Measurements from ENCODE around the gene KNTC1.
"Not testable (repeated sequence)": the region's sequence is repeated elsewhere in the genome, so short reads cannot be mapped to it uniquely, and the experiment has no call there.

The KNTC1 gene

GRCh38 chr12:122563361-122563760 lies 36.3 kb downstream of the KNTC1 start:
- DNase-seq: no peak

GRCh38 chr12:122566816-122567215 lies 39.8 kb downstream of the KNTC1 start:
- DNase-seq: not testable (repeated sequence)

- no peak for DNase-seq
Measured at GRCh38 chr12:122569288-122569687, 42.2 kb downstream of the KNTC1 start.

DNA sequence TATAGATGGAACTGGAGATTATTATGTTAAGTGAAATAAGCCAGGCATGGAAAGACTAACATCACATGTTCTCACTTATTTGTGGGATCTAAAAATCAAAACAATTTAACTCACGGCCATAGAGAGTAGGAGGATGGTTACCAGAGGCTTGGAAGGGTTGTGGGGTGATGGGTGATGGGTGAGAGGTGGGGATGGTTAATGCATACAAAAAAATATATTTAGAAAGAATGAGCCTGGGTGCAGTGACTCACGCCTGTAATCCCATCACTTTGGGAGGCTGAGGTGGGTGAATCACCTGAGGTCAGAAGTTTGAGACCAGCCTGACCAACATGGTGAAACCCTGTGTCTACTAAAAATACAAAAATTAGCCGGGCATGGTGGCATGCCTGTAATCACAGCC lies 43.0 kb downstream of the KNTC1 start:
- DNase-seq: not testable (repeated sequence)

- no peak for DNase-seq
Measured at GRCh38 chr12:122571821-122572220, 44.8 kb downstream of the KNTC1 start.

DNA sequence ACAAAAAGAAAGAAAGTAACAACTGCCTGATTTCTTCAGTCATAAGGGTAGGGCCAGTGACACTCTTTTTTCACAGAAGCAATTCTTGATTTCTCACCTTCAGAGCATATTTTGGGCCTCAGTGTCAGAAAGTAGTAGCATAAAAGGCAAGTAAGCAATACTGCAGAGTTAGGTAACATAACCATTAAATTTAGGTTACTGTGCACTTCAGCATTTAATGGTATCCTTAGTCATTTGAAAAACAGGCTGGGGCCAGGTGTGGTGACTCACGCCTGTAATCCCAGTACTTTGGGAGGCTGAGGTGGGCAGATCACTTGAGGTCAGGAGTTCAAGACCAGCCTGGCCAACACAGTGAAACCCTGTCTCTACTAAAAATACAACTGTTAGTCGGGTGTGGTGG lies 56.2 kb downstream of the KNTC1 start:
- DNase-seq: not testable (repeated sequence)

GRCh38 chr12:122584177-122584863 lies 57.3 kb downstream of the KNTC1 start:
- DNase-seq: no peak

GRCh38 chr12:122590990-122591389 lies 63.9 kb downstream of the KNTC1 start:
- DNase-seq: no peak

GRCh38 chr12:122591966-122592365 lies 64.9 kb downstream of the KNTC1 start:
- not testable (repeated sequence) for DNase-seq

DNA sequence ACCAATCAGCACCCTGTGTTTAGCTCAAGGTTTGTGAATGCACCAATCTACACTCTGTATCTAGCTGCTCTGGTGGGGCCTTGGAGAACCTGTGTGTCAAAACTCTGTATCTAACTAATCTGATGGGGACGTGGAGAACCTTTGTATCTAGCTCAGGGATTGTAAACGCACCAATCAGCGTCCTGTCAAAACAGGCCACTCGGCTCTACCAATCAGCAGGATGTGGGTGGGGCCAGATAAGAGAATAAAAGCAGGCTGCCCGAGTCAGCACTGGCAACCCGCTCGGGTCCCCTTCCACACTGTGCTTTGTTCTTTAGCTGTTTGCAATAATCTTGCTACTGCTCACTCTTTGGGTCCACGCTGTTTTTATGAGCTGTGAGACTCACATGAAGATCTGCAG lies 65.5 kb downstream of the KNTC1 start:
- DNase-seq: not testable (repeated sequence)

DNA sequence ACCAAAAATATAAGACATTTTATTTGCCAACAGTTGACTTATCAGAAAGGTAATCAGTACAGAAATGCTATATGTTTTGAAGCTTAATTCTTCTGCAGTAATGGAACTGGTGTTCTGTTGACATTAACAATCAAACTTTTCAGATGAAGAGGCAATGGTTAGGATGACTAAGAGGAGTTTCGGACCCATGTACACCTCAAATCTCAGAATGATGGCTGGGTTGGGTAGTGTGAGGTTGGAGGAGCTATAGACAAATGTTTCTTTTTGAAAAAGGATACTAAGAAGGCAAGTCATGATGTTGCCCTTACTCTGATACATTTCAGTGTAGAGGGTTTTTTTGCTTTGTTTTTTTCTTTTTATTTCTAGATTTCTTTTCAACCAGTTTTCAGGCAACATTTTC lies 66.9 kb downstream of the KNTC1 start:
- no peak for DNase-seq

DNA sequence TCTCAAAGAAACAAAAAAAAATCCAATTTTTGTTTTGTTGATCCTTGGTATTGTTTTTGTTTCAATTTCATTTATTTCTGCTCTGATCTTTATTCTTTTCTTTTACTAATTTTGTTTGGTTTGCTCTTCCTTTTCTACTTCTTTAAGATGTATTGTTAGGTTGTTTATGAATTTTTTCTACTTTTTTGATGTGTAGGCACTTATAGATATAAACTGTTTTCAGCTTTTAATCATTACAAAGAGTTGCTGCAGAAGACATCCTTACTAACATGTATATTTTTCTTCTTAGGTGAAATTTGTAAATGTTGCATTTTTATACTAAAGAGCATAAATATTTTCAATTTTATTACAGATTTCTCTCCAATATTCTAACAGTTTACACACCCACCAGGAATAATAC lies 69.8 kb downstream of the KNTC1 start:
- DNase-seq: no peak

GRCh38 chr12:122602456-122602855 lies 75.4 kb downstream of the KNTC1 start:
- no peak for DNase-seq

DNA sequence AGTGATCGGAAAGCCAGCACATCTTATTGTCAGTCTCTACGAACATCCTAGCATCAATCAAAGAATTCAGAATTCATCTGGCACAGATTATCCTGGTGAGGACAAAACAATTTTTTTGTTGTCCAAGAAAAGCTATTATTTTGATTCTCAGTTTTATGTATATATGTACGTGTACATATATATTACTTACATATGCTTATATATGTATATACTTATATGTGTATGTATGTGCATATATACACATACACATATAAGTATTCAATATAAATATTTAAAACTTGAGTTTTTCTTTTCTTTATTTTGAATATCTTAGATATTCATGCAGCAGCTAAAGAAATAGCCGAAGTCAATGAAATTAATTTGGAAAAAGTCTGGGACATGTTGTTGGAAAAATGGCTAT lies 77.9 kb downstream of the KNTC1 start:
- no peak for DNase-seq

GRCh38 chr12:122609732-122610131 lies 82.7 kb downstream of the KNTC1 start:
- no peak for DNase-seq

DNA sequence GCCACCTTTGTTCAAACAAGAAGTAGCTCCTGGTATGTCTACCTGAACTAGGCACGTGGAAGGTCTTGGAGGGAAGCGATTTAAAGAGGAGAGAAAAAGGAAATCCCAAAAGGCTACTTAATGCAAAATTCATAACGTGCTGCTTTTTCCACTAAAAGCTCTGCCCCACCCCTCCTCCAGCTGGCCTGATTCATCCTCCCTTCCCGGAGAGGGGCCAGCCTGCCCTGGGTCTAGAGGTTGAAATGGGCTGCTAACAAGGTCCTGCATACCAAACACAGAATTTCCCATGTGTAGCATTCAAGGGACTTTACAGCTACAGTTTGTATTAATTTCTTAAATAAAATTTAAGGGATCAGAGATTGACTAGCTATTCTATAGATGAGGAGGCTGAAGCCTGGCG lies 83.2 kb downstream of the KNTC1 start:
- DNase-seq: no peak

DNA sequence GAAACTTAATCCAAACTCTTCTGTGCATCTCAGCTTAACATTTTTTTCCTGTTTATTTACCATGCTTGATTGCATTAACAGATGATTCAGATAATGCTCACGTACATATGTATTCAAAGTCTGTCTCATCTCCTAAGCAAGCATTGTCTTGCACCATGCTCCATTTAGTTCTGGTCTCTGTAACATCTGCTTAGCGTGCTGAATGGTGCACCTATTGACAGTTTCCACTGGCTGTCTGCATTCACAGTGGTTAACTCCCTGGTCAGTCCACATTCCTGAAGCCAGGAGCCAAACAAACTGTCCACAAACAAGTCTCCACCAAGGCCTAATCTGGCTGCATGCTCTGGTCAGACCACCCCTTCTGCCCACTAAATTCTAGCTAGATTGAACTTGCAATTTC lies 83.9 kb downstream of the KNTC1 start:
- no peak for DNase-seq

GRCh38 chr12:122614839-122615238 lies 87.8 kb downstream of the KNTC1 start:
- no peak for DNase-seq

DNA sequence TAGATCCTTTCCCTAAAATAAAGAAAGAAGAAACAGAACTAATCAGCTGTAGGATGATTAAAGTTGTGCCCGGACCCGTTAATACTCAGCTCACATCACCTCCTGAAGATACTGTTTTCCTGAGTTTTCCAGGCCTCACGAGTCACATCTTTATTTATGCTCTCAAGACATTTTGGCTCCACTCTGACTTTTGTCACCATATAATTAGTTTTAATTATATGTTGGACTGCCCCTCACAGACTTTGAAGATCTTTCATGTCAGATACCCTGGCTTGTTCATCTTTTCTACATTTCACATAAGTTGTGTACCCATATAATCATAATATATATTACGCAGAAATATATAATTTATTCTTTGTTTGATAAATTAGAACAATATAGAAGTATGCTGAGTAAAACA lies 88.7 kb downstream of the KNTC1 start:
- no peak for DNase-seq

DNA sequence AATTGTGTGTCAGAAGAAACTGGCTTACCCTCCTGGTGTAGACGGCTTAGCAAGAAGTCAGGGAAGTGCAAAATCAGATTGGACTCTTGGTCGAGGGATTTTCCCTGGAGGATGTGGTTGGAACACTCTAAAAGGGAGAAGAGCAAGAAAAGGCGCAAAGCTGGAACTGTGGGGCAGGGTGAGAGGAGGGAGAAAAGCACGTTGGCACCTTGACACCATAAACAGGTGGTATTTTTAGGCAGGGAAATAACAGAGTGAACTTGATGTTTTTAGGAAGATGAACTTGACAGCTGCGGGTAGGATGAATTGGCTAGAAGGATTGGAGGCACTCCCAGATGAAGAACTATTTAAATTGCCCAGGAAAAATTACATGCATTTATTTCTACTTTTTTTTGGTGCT lies 108.4 kb downstream of the KNTC1 start:
- no peak for DNase-seq

DNA sequence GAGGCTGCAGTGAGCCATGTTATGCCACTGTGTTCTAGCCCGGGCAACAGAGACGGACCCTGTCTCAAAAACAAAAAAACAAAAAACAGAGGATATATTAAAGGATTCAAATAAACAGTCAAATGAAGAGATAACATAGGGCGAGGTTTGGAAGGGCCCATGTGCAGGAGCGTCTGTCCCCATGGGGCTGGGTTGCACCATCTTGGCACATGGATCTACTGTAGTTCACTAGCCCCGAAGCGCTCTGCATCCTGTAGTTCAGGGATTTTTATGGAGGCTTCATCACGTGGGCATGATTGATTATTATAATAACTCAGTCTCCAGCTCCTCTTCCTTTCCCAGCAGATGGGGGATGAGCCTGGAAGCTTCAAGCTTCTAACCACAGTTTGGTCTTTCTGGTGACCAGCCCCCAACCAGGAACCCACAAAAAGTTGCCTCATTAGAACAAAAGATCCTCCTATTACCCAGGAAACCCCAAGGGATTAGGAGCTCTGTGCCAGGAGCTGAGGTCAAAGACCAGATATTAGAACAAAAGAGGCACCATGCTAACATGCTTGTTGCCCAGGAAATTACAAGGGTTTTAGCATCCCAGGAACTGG lies 116.3 kb downstream of the KNTC1 start:
- DNase-seq: no peak

DNA sequence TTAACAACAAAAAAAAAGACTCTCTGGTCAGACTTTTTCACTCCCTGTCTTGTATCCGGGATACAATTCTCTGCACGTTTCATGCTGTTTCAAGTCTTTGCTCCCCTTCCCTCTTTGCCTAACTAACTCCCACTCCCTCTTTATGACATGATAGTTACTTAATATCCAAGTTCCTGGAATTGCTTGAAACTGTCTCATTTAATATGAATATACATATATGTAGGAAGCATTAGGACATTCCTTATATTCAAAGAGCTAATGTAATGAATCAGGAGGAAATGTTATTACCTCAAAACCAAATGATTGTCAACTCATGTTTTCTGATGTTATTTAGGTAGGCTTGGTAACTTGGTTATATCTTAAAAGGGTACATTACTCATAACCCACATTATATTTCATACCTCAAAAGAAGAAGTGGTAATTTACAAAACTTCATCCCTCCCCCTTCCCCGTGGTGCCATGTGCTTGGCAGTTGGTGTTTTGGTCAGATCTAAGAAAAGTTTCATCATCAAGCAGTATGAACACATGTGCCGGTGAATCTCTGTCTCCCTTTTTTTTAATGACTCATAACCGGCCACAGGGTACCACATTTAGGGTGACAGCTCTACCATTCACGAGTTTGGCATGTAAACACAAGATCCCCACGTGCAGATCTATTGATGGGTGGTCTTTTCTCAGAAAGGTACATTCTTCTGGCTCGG lies 119.6 kb downstream of the KNTC1 start:
- peak; percentile 86 for DNase-seq

DNA sequence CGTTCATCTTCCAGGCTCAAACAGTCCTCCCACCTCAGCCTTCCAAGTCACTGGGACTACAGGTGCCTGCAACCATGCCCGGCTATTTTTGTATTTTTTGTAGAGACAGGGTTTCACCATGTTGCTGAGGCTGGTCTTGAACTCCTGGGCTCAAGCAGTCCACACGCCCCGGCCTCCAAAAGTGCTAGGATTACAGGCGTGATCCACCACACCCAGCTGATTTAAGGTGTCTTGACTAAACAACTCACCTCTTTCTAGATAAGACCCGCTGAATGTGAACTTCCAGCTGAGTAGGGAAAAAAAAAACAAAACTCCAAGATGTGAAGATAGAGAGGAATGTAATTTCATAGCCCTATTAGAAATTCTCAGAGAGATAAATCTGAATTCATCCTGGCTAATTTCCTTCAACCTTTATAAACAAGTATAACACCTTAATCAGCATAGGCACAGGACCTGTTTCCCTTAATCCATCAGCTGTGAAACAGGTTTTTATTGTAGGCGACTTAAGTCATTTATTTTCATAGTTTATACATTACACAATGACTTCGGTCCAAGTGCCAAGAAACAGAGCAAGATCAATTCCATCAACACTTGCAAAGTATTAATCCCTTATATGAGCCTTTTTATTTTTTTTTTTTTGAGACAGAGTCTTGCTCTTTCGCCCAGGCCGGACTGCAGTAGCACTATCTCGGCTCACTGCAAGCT lies 124.6 kb downstream of the KNTC1 start:
- DNase-seq: no peak

DNA sequence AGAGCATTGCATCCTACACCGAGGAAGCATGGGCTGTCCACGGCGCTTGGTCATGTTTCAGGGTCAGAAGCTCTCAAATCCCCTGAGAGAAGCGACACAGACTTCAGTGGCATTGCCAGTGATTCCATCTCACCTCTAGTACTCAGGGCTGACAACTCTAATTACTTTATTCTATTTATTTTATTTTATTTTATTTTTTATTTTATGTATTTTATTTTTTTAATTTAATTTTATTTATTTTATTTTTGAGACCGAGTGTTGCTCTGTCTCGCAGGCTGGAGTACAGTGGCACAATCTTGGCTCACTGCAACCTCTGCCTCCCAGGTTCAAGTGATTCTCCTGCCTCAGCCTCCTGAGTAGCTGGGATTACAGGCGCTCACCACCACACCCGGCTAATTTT lies 126.2 kb downstream of the KNTC1 start:
- DNase-seq: not testable (repeated sequence)

Data from hematopoietic multipotent progenitor cell treated with erythropoietin and hydrocortisone succinate and interleukin-3 and kit ligand, for 6 days (in vitro differentiated cells).